HL-60 (cell line): ENCODE measurements around the gene DCXR.

Experiments
- POLR2AphosphoS5 ChIP-seq: IDR thresholded peaks from 2 replicates; pipeline ENCODE4 v1.6.1; 2012; ENCODE audit warnings: low read depth
- TF ChIP-seq, protein P1 (sequence below): IDR thresholded peaks from one replicate; pipeline ENCODE4 v1.5.1; 2011; ENCODE audit warnings: low read length, control low read depth, inconsistent platforms; ENCODE audit not compliant: insufficient read depth

DNA sequence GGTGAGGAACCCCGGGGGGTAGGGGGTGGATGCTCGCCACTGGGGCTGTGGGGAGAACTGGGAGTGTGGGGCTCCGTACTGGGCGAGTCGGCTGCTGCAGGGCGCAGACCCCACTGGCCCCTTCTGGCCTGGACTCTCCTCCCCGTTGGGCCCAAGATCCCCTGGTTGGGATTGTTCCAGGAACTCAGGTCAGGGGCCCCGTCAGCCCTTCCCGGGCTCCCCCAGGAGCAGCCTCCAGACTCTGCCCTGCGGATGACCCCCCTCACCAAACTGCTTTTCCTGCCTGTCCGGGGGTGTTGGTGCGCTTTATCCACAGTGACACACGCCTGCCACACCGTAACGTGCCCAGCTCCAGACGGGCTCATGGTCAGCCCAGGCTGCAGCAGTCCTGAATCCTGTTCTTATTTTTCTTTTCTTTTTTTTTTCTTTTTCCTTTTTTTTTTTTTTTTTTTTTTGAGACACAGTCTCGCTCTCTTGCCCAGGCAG, 35.9 kb downstream of the DCXR start:
- TF ChIP-seq, protein P1, sequence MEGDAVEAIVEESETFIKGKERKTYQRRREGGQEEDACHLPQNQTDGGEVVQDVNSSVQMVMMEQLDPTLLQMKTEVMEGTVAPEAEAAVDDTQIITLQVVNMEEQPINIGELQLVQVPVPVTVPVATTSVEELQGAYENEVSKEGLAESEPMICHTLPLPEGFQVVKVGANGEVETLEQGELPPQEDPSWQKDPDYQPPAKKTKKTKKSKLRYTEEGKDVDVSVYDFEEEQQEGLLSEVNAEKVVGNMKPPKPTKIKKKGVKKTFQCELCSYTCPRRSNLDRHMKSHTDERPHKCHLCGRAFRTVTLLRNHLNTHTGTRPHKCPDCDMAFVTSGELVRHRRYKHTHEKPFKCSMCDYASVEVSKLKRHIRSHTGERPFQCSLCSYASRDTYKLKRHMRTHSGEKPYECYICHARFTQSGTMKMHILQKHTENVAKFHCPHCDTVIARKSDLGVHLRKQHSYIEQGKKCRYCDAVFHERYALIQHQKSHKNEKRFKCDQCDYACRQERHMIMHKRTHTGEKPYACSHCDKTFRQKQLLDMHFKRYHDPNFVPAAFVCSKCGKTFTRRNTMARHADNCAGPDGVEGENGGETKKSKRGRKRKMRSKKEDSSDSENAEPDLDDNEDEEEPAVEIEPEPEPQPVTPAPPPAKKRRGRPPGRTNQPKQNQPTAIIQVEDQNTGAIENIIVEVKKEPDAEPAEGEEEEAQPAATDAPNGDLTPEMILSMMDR, result no peak
- no peak for TF ChIP-seq POLR2AphosphoS5
